GM12878 (cell line): ENCODE results near the gene DUSP16. TPM values are rescaled to one million over a fixed set of nuclear protein-coding genes. Genes with fewer than 3 reads are reported as not detected.

Source experiments
- ATAC-seq: fragments of 200-7000 bp; cut with Tn5 transposase; 3 replicates; pipeline ENCODE4 v1.9.1; 2020; ENCODE audit warnings: mild to moderate bottlenecking, moderate library complexity
- BruUV-seq: library from RNA; stranded (reverse); fragments of 400-500 nt; replicated peaks from 2 replicates; lab custom pipeline; 2021; lab: Mats Ljungman, UMichigan
- CTCF ChIA-PET: fragments of 300-600 bp; sonication (Branson Sonifier 250); formaldehyde crosslinking; extraction: SDS; loops from one replicate; lab custom pipeline; 2021; ENCODE audit warnings: inconsistent platforms; lab: Yijun Ruan, JAX
- POLR2A ChIA-PET: fragments of 350-600 bp; formaldehyde crosslinking; extraction: SDS; loops from one replicate; lab custom pipeline; 2021; ENCODE audit warnings: inconsistent platforms; lab: Charles Lee
- RAD21 ChIA-PET: fragments of 300-600 bp; sonication (Branson Sonifier 250); formaldehyde crosslinking; loops from one replicate; lab custom pipeline; 2023; ENCODE audit warnings: antibody characterized with exemption; ENCODE audit not compliant: unreplicated experiment; lab: Charles Lee
- SMC1A ChIA-PET: fragments of 300-600 bp; sonication (Branson Sonifier 250); formaldehyde crosslinking; loops from one replicate; lab custom pipeline; 2023; ENCODE audit not compliant: unreplicated experiment, uncharacterized antibody; lab: Charles Lee
- DNase-seq: peaks from one replicate; pipeline ENCODE4 v3.0.0-alpha.2; 2011; ENCODE audit warnings: low read depth, low spot score
- FAIRE-seq: peaks from 3 replicates; lab custom pipeline; 2011; peaks lifted over from hg19 to GRCh38; lab: Jason Lieb, UNC
- H2AFZ ChIP-seq: 2 replicates; pipeline ENCODE4 v1.6.0; 2011; ENCODE audit warnings: low read depth, low read length, control low read depth; ENCODE audit not compliant: control insufficient read depth
- H3K27ac ChIP-seq: 2 replicates; pipeline ENCODE4 v1.5.1; 2011; ENCODE audit warnings: control low read depth; ENCODE audit not compliant: control insufficient read depth, insufficient read depth
- H3K27me3 ChIP-seq, 2 experiments: replicated peaks in 1 of 2; 2 replicates each; pipeline versions ENCODE4 v1.6.0 to v1.6.1; 2011; ENCODE audit warnings: low read length in 1 of 2; ENCODE audit not compliant: control insufficient read depth in 2 of 2, insufficient read depth in 2 of 2
- H3K36me3 ChIP-seq, 2 experiments: 2 replicates each; pipeline ENCODE4 v1.5.1; 2011; ENCODE audit warnings: low read length in 1 of 2; ENCODE audit not compliant: control insufficient read depth in 2 of 2, insufficient read depth in 2 of 2
- H3K4me1 ChIP-seq: 2 replicates; pipeline ENCODE4 v1.6.1; 2011; ENCODE audit warnings: mild to moderate bottlenecking, low read length, moderate library complexity, mixed read lengths; ENCODE audit not compliant: control insufficient read depth, insufficient read depth
- H3K4me2 ChIP-seq: 2 replicates; pipeline ENCODE4 v1.6.0; 2011; ENCODE audit warnings: control low read depth; ENCODE audit not compliant: control insufficient read depth, insufficient read depth
- H3K4me3 ChIP-seq: fragments of 200-600 bp; sonication (generic); 2 replicates; pipeline ENCODE4 v1.5.1; 2016
- H3K79me2 ChIP-seq: 2 replicates; pipeline ENCODE4 v1.6.0; 2011; ENCODE audit warnings: low read length; ENCODE audit not compliant: control insufficient read depth, insufficient read depth
- H3K9ac ChIP-seq: 2 replicates; pipeline ENCODE4 v1.8.0; 2011; ENCODE audit warnings: low read length, control low read depth, mixed read lengths; ENCODE audit not compliant: control insufficient read depth, insufficient read depth
- H3K9me3 ChIP-seq: replicated peaks from 3 replicates; pipeline ENCODE4 v1.5.1; 2011; ENCODE audit warnings: mild to moderate bottlenecking, low read length; ENCODE audit not compliant: control insufficient read depth, insufficient read depth
- H4K20me1 ChIP-seq: 2 replicates; pipeline ENCODE4 v1.6.0; 2011; ENCODE audit not compliant: control insufficient read depth, insufficient read depth
- ASH2L ChIP-seq: fragments of 300-600, 200-600 bp; sonication (generic); IDR thresholded peaks from 2 replicates; pipeline ENCODE4 v1.6.1; 2017; ENCODE audit warnings: low read depth, mild to moderate bottlenecking, borderline replicate concordance
- CHD2 ChIP-seq: IDR thresholded peaks from 2 replicates; pipeline ENCODE4 v1.6.1; 2011; ENCODE audit warnings: low read depth, low read length, improper control_type of control experiment, borderline replicate concordance
- CHD4 ChIP-seq: fragments of 200-600 bp; sonication (generic); IDR thresholded peaks from 2 replicates; pipeline ENCODE4 v1.6.1; 2016; ENCODE audit warnings: mild to moderate bottlenecking
- GABPA ChIP-seq: IDR thresholded peaks from 2 replicates; pipeline ENCODE4 v1.6.1; 2014; ENCODE audit warnings: antibody characterized with exemption, low read depth, mild to moderate bottlenecking, inconsistent platforms
- NBN ChIP-seq: fragments of 450-650 bp; IDR thresholded peaks from 2 replicates; pipeline ENCODE4 v1.6.1; 2016
- PAX5 ChIP-seq: IDR thresholded peaks from 2 replicates; pipeline ENCODE4 v1.6.1; 2011; ENCODE audit warnings: low read depth, low read length, borderline replicate concordance
- POLR2AphosphoS2 ChIP-seq: IDR thresholded peaks from 2 replicates; pipeline ENCODE4 v1.6.1; 2011; ENCODE audit warnings: low read depth, mild to moderate bottlenecking, low read length, improper control_type of control experiment, moderate library complexity
- RCOR1 ChIP-seq: conservative IDR thresholded peaks from 2 replicates; pipeline ENCODE4 v1.6.1; 2012; ENCODE audit warnings: low read depth, low read length, improper control_type of control experiment
- SIN3A ChIP-seq: IDR thresholded peaks from 2 replicates; pipeline ENCODE4 v1.6.1; 2012; ENCODE audit warnings: low read depth, low read length, improper control_type of control experiment
- STAT3 ChIP-seq: IDR thresholded peaks from 2 replicates; pipeline ENCODE4 v1.6.1; 2011; ENCODE audit warnings: low read depth, low read length, improper control_type of control experiment
- ZNF622 ChIP-seq: fragments of 450-650 bp; IDR thresholded peaks from 2 replicates; pipeline ENCODE4 v1.6.1; 2017; ENCODE audit warnings: mild to moderate bottlenecking, inconsistent platforms
- WGBS: methylation state at CpG from one replicate; pipeline ENCODE4 v1.1.6; 2016; ENCODE audit warnings: low lambda C conversion rate; ENCODE audit not compliant: insufficient replicate concordance, insufficient coverage; ENCODE audit errors: missing lambda C conversion rate; 5-methylcytosine and 5-hydroxymethylcytosine counted together
- in situ Hi-C: fragments of 300-500 bp; cut with MboI; formaldehyde crosslinking; loops from 9 replicates; pipeline ENCODE4 v1.14.3; 2018; ENCODE audit warnings: mixed read lengths
- intact Hi-C: fragments of 100-400 bp; cut with micrococcal nuclease; formaldehyde crosslinking; loops from one replicate; pipeline ENCODE4 v1.14.2; 2022; ENCODE audit not compliant: unreplicated experiment
- polyA plus RNA-seq, 11 experiments: library from polyadenylated mRNA; depleted of rRNA in 4 of 11; unstranded in 6 of 11; stranded (reverse) in 5 of 11; fragments of >200 nt; fragmentation: Nextera tagmentation in 4 of 11; fragmentation: Illumina TruSeq in 1 of 11; extraction: Ambion mirVana in 4 of 11; extraction: Trizol in 1 of 11; gene quantifications; 1 replicate in 1 of 11; 2 replicates in 10 of 11; pipeline versions ENCODE4 v1.2.1 to v1.2.3, GENCODE V29; 2011 to 2016; ENCODE audit warnings: inconsistent platforms in 2 of 11, missing spikeins in 2 of 11, low read depth in 1 of 11
- total RNA-seq, 4 experiments: library from RNA; depleted of rRNA in 3 of 4; stranded (reverse); fragments of >200 nt in 3 of 4; fragmentation: Illumina TruSeq in 1 of 4; extraction: Trizol in 1 of 4; gene quantifications; 2 replicates each; pipeline versions ENCODE4 v1.2.1 to v1.2.3, GENCODE V29; 2013 to 2021
- TF ChIP-seq, protein P1 (sequence below): fragments of 450-650 bp; formaldehyde crosslinking; IDR thresholded peaks from 2 replicates; pipeline ENCODE4 v1.4.0; 2022; ENCODE audit warnings: mild to moderate bottlenecking, moderate library complexity

Gene DUSP16
- total and polyA plus RNA-seq, 10 of the 15 experiments (the other 5 are each of a cell fraction or from before 2014, with no cell fraction given), result 3.9 to 75.3 (median 26.8) TPM

DNA sequence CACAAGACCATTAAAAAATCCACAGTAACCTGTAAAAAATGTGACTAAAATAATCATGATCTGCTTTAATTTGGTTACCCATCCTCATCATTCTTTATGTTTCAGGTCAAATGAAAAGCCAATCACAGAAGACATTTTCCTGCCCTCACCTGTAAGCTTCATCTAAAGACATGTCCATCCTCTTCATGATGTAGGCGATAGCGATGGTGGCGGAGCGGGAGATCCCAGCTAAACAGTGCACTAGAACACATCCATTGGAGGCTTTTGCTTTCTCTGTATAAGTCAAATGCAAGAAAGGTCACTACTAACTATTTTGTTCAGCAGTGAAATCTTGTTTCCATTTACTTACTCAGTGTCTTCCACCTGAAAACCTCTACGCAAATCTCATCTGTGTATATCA, 82.6 kb downstream of the DUSP16 start:
- Histone ChIP-seq H3K36me3 (peaks cover 19 to 33% of the 10 kb centered on the region in 2 experiments), H3K4me3 (no peak overlapping the region), H3K9me3 (no peaks in the 10 kb centered on the region), H2AFZ (no peak overlapping the region), H3K79me2 (peaks cover 7% of the 10 kb centered on the region), H3K4me1 (peaks cover 28% of the 10 kb centered on the region), H3K4me2 (no peak overlapping the region), H4K20me1 (no peaks in the 10 kb centered on the region), H3K27me3 (no peaks in the 10 kb centered on the region), H3K9ac (no peak overlapping the region), H3K27ac (no peak overlapping the region)
- ChIA-PET SMC1A (interaction anchor here (1.3 to 1.9 kb wide), 3 partner anchors 12 to 76 kb away, joined by 3 to 7 read pairs (median 5); no protein-coding TSS in a partner anchor), CTCF (no interaction called here), POLR2A (no interaction called here), RAD21 (interaction anchor here (0.7 to 4.5 kb wide), 2 partner anchors 25 to 100 kb away, joined by 3 to 42 read pairs; no protein-coding TSS in a partner anchor)
- intact Hi-C loops (no loop called here), in situ Hi-C loops (no loop called here)
- ATAC-seq, result no peak
- 97% methylated on average over 5 of the region's 5 CpGs for WGBS
- TF ChIP-seq, protein P1, sequence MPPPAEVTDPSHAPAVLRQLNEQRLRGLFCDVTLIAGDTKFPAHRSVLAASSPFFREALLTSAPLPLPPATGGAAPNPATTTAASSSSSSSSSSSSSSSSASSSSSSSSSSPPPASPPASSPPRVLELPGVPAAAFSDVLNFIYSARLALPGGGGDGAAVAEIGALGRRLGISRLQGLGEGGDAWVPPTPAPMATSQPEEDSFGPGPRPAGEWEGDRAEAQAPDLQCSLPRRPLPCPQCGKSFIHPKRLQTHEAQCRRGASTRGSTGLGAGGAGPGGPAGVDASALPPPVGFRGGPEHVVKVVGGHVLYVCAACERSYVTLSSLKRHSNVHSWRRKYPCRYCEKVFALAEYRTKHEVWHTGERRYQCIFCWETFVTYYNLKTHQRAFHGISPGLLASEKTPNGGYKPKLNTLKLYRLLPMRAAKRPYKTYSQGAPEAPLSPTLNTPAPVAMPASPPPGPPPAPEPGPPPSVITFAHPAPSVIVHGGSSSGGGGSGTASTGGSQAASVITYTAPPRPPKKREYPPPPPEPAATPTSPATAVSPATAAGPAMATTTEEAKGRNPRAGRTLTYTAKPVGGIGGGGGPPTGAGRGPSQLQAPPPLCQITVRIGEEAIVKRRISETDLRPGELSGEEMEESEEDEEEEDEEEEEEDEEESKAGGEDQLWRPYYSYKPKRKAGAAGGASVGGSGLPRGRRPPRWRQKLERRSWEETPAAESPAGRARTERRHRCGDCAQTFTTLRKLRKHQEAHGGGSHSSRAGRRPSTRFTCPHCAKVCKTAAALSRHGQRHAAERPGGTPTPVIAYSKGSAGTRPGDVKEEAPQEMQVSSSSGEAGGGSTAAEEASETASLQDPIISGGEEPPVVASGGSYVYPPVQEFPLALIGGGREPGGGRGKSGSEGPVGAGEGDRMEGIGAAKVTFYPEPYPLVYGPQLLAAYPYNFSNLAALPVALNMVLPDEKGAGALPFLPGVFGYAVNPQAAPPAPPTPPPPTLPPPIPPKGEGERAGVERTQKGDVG (CRISPR knock-in tag), result no peak
- TF ChIP-seq ASH2L (no peak), POLR2AphosphoS2 (no peak), PAX5 (no peak), SIN3A (no peak), GABPA (no peak), ZNF622 (no peak), RCOR1 (no peak), CHD2 (no peak), NBN (no peak), CHD4 (no peak), STAT3 (no peak)
- no peak for FAIRE-seq
- BruUV-seq, result no TSS peak
- no peak for DNase-seq
